ENCODE measurements around the gene NXNL1. TPM values are rescaled to one million over a fixed set of nuclear protein-coding genes. Genes with fewer than 3 reads are reported as not detected.

NXNL1 gene
- total and polyA plus RNA-seq, 2 donors (not counting 3 experiments of a cell fraction or from before 2014, with no cell fraction given) = not detected

- Histone ChIP-seq H3K27ac (ENCODE audit: insufficient read depth, low read depth, low read length) (no peak overlapping the region), H3K27me3 (ENCODE audit: control insufficient read depth in 2 of 2, insufficient read depth in 2 of 2, low read length in 2 of 2) (peaks cover 23 to 29% of the 10 kb centered on the region in 2 experiments), H3K4me3 (replicated peaks in 1 of 3; ENCODE audit: insufficient read depth in 1 of 3, low read depth in 1 of 3, low read length in 3 of 3) (no peak overlapping the region), H3K9ac (replicated peaks; ENCODE audit: extremely low read depth, insufficient read depth, low read length) (no peak overlapping the region), H3K36me3 (ENCODE audit: control insufficient read depth in 2 of 2, extremely low read depth in 1 of 2, insufficient read depth in 2 of 2, low read length in 2 of 2) (no peaks in the 10 kb centered on the region), H3K79me2 (ENCODE audit: control insufficient read depth, insufficient read depth, low read length) (no peaks in the 10 kb centered on the region), H3K9me3 (replicated peaks; ENCODE audit: control insufficient read depth, insufficient read depth, low read length) (no peaks in the 10 kb centered on the region), H3K4me2 (ENCODE audit: insufficient read depth, low read length) (no peak overlapping the region), H3K4me1 (ENCODE audit: control insufficient read depth, extremely low read depth, insufficient read depth, low read length) (no peaks in the 10 kb centered on the region), H4K20me1 (replicated peaks; ENCODE audit: control insufficient read depth, extremely low read depth, insufficient read depth, low read length) (no peaks in the 10 kb centered on the region), H2AFZ (ENCODE audit: low read depth, low read length) (no peak overlapping the region), H3K9me1 (replicated peaks; ENCODE audit: control insufficient read depth, extremely low read depth, insufficient read depth, low read length) (no peaks in the 10 kb centered on the region)
- dilution Hi-C loops (cut with MboI; ENCODE audit: extremely low pct_ligation_motif_present, low sequenced_read_pairs) = no loop called here
- ChIA-PET CTCF (interaction anchor here (0.6 to 1.3 kb wide), 5 partner anchors 9 to 320 kb away, joined by 3 to 8 read pairs (median 4); no protein-coding TSS in a partner anchor), POLR2A (interaction anchor here (0.6 kb wide), 1 partner anchor 15 kb away, joined by 5 read pairs; the partner anchor contains the start of gene SLC27A1)
- FAIRE-seq (no peak), DNase-seq (ENCODE audit: low read depth, low spot score) (no peak)
- BruUV-seq (replicated peaks) = no TSS peak
- TF ChIP-seq EZH2 (IDR thresholded peaks at IDR 0.05; ENCODE audit: borderline replicate concordance, low read depth, low read length, severe bottlenecking) (peak; percentile 75), POLR2AphosphoS5 (IDR thresholded peaks at IDR 0.05; ENCODE audit: insufficient read depth, low read depth, low read length) (no peak)
- intact Hi-C loops (cut with micrococcal nuclease) = no loop called here
Measured at GRCh38 chr19:17455308-17456123, 5.2 kb downstream of the NXNL1 start.

- TF ChIP-seq EZH2 (IDR thresholded peaks at IDR 0.05; ENCODE audit: borderline replicate concordance, low read depth, low read length, severe bottlenecking) = peak; percentile 66
- TF ChIP-seq, protein P1, sequence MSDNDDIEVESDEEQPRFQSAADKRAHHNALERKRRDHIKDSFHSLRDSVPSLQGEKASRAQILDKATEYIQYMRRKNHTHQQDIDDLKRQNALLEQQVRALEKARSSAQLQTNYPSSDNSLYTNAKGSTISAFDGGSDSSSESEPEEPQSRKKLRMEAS (IDR thresholded peaks at IDR 0.05; ENCODE audit: insufficient read depth, insufficient read length) = no peak
- TF ChIP-seq JUN (IDR thresholded peaks at IDR 0.05; ENCODE audit: borderline replicate concordance, insufficient read depth, insufficient read length, low read depth) = no peak
- no peak for TF ChIP-seq CTCF (IDR thresholded peaks at IDR 0.05; ENCODE audit: extremely low read depth in 1 of 2, insufficient read depth in 1 of 2, low read depth in 1 of 2, low read length in 2 of 2)
- Histone ChIP-seq H3K9ac (replicated peaks; ENCODE audit: extremely low read depth, insufficient read depth, low read length) (no peak overlapping the region), H3K36me3 (ENCODE audit: control insufficient read depth in 2 of 2, extremely low read depth in 1 of 2, insufficient read depth in 2 of 2, low read length in 2 of 2) (no peaks in the 10 kb centered on the region), H3K79me2 (ENCODE audit: control insufficient read depth, insufficient read depth, low read length) (no peaks in the 10 kb centered on the region), H3K9me3 (replicated peaks; ENCODE audit: control insufficient read depth, insufficient read depth, low read length) (no peaks in the 10 kb centered on the region), H3K9me1 (replicated peaks; ENCODE audit: control insufficient read depth, extremely low read depth, insufficient read depth, low read length) (no peaks in the 10 kb centered on the region), H3K27me3 (ENCODE audit: control insufficient read depth in 2 of 2, insufficient read depth in 2 of 2, low read length in 2 of 2) (peaks cover 23 to 29% of the 10 kb centered on the region in 2 experiments), H3K27ac (ENCODE audit: insufficient read depth, low read depth, low read length) (no peak overlapping the region), H2AFZ (ENCODE audit: low read depth, low read length) (no peak overlapping the region), H4K20me1 (replicated peaks; ENCODE audit: control insufficient read depth, extremely low read depth, insufficient read depth, low read length) (no peaks in the 10 kb centered on the region), H3K4me1 (ENCODE audit: control insufficient read depth, extremely low read depth, insufficient read depth, low read length) (no peaks in the 10 kb centered on the region), H3K4me2 (ENCODE audit: insufficient read depth, low read length) (no peak overlapping the region), H3K4me3 (replicated peaks in 1 of 3; ENCODE audit: insufficient read depth in 1 of 3, low read depth in 1 of 3, low read length in 3 of 3) (no peak overlapping the region)
- CTCF ChIA-PET = interaction anchor here (0.7 to 1.3 kb wide), 6 partner anchors 10 to 320 kb away, joined by 3 to 8 read pairs (median 3); no protein-coding TSS in a partner anchor
- BruUV-seq (replicated peaks) = no TSS peak
- dilution Hi-C loops (cut with MboI; ENCODE audit: extremely low pct_ligation_motif_present, low sequenced_read_pairs) (no loop called here), intact Hi-C loops (cut with micrococcal nuclease) (loop anchor here (5.0 kb wide), 1 partner anchor 323 kb away; no protein-coding TSS in a partner anchor)
- no peak for DNase-seq (ENCODE audit: low read depth, low spot score)
- POLR2A ChIA-PET = no interaction called here
- no peak for FAIRE-seq
Measured at GRCh38 chr19:17454576-17455071, 6.1 kb downstream of the NXNL1 start.
